HL-60 (cell line): ENCODE data around the gene CNGB1.

Source experiments
- DNase-seq, 2 experiments: peaks; one replicate each; pipeline ENCODE4 v3.0.0-alpha.2; 2010 to 2020; ENCODE audit warnings: low read depth in 1 of 2, low spot score in 1 of 2
- H3K27ac ChIP-seq: fragments of 250-450 bp; sonication (Bioruptor Pico); replicated peaks from 2 replicates; pipeline ENCODE4 v1.5.1; 2020; ENCODE audit warnings: mild to moderate bottlenecking, moderate library complexity
- H3K27me3 ChIP-seq: fragments of 250-450 bp; sonication (Bioruptor Pico); 2 replicates; pipeline ENCODE4 v1.5.1; 2021; ENCODE audit warnings: mild to moderate bottlenecking, moderate library complexity; ENCODE audit not compliant: insufficient read depth, poor library complexity, severe bottlenecking
- H3K4me3 ChIP-seq: replicated peaks from 2 replicates; pipeline ENCODE4 v1.5.1; 2011; ENCODE audit warnings: mild to moderate bottlenecking, control low read depth, low read length; ENCODE audit not compliant: insufficient read depth
- CTCF ChIP-seq: IDR thresholded peaks from one replicate; pipeline ENCODE4 v1.5.1; 2011; ENCODE audit warnings: low read length, control low read depth, inconsistent platforms; ENCODE audit not compliant: insufficient read depth
- GABPA ChIP-seq: IDR thresholded peaks from 2 replicates; pipeline ENCODE4 v1.6.1; 2012; ENCODE audit warnings: low read depth
- POLR2AphosphoS5 ChIP-seq: IDR thresholded peaks from 2 replicates; pipeline ENCODE4 v1.6.1; 2012; ENCODE audit warnings: low read depth
- REST ChIP-seq: IDR thresholded peaks from 2 replicates; pipeline ENCODE4 v1.6.1; 2012; ENCODE audit warnings: low read depth; ENCODE audit not compliant: insufficient replicate concordance
- SPI1 ChIP-seq: IDR thresholded peaks from 2 replicates; pipeline ENCODE4 v1.6.1; 2012; ENCODE audit warnings: low read depth, mild to moderate bottlenecking, borderline replicate concordance
- long read RNA-seq: library from polyadenylated mRNA; unstranded; transcript quantifications from one replicate; pipeline ENCODE4 v2.0.0, GENCODE V29; 2020

Gene CNGB1
- long read RNA-seq: 0 reads

GRCh38 chr16:57970970-57971369 is at the start of gene CNGB1:
Gene CNGB1, minus strand, starts transcription at chr16:57971128. Its CDS starts 3,842 bp downstream, at chr16:57967286.
- Histone ChIP-seq H3K27ac (no peak within 1 kb of the TSS), H3K4me3 (no peak within 1 kb of the TSS), H3K27me3 (no peaks in the 10 kb centered on the region)
- TF ChIP-seq REST (no peak), GABPA (no peak), SPI1 (no peak)
- no peak for DNase-seq

GRCh38 chr16:58019866-58020538 is 49.1 kb upstream of the CNGB1 start:
- no peak overlapping the region for H3K4me3 ChIP-seq
- DNase-seq: no peak
- H3K27me3 ChIP-seq: peaks cover 6% of the 10 kb centered on the region
- TF ChIP-seq CTCF (no peak), REST (no peak), SPI1 (no peak), POLR2AphosphoS5 (no peak), GABPA (no peak)
- no peak overlapping the region for H3K27ac ChIP-seq

- TF ChIP-seq CTCF (no peak), SPI1 (no peak), GABPA (no peak), REST (no peak), POLR2AphosphoS5 (no peak)
- Histone ChIP-seq H3K4me3 (no peak overlapping the region), H3K27ac (no peak overlapping the region), H3K27me3 (no peaks in the 10 kb centered on the region)
- DNase-seq: no peak
Measured at GRCh38 chr16:58018803-58019202, 47.9 kb upstream of the CNGB1 start.
